ENCODE measurements around the gene WDR37.

The WDR37 gene

GRCh38 chr10:1128649-1129048 is 72.5 kb downstream of the WDR37 start:
- Histone ChIP-seq H3K9ac (ENCODE audit: low read depth, low read length) (no peak overlapping the region), H3K27me3 (ENCODE audit: insufficient read depth, low read length) (no peaks in the 10 kb centered on the region), H3K36me3 (ENCODE audit: insufficient read depth, low read length) (peaks cover 56% of the 10 kb centered on the region), H3K9me3 (ENCODE audit: insufficient read depth, low read depth, low read length) (no peaks in the 10 kb centered on the region), H3K4me1 (ENCODE audit: insufficient read depth, low read length) (no peaks in the 10 kb centered on the region), H3K27ac (ENCODE audit: low read depth, low read length) (no peak overlapping the region), H3K4me3 (ENCODE audit: low read length) (no peak overlapping the region)
- WGBS: 97% methylated on average over 21 of the region's 21 CpGs

GRCh38 chr10:1130226-1130625 is 74.0 kb downstream of the WDR37 start:
- no peaks in the 10 kb centered on the region for H3K4me1 ChIP-seq (ENCODE audit: insufficient read depth, low read length)
- 96% methylated on average over 10 of the region's 10 CpGs for WGBS

GRCh38 chr10:1130995-1131790 is 75.0 kb downstream of the WDR37 start:
- no peak overlapping the region for H3K4me3 ChIP-seq (ENCODE audit: low read length)

More at GRCh38 chr10:1130226-1130625, 74.0 kb downstream of the WDR37 start:
- Histone ChIP-seq H3K9me3 (ENCODE audit: insufficient read depth, low read depth, low read length) (no peaks in the 10 kb centered on the region), H3K27ac (ENCODE audit: low read depth, low read length) (no peak overlapping the region), H3K9ac (ENCODE audit: low read depth, low read length) (no peak overlapping the region), H3K36me3 (ENCODE audit: insufficient read depth, low read length) (peaks cover 43% of the 10 kb centered on the region), H3K27me3 (ENCODE audit: insufficient read depth, low read length) (no peaks in the 10 kb centered on the region), H3K4me3 (ENCODE audit: low read length) (no peak overlapping the region)

GRCh38 chr10:1132584-1132983 is 76.4 kb downstream of the WDR37 start:
- H3K36me3 ChIP-seq (ENCODE audit: insufficient read depth, low read length): peaks cover 32% of the 10 kb centered on the region
- no peaks in the 10 kb centered on the region for H3K4me1 ChIP-seq (ENCODE audit: insufficient read depth, low read length)
- H3K9ac ChIP-seq (ENCODE audit: low read depth, low read length): no peak overlapping the region
- no peak overlapping the region for H3K27ac ChIP-seq (ENCODE audit: low read depth, low read length)
- no peaks in the 10 kb centered on the region for H3K27me3 ChIP-seq (ENCODE audit: insufficient read depth, low read length)
- H3K9me3 ChIP-seq (ENCODE audit: insufficient read depth, low read depth, low read length): no peaks in the 10 kb centered on the region
- no peak overlapping the region for H3K4me3 ChIP-seq (ENCODE audit: low read length)
- WGBS: 93% methylated on average over 10 of the region's 10 CpGs

More at GRCh38 chr10:1130995-1131790, 75.0 kb downstream of the WDR37 start:
- no peaks in the 10 kb centered on the region for H3K9me3 ChIP-seq (ENCODE audit: insufficient read depth, low read depth, low read length)
- H3K9ac ChIP-seq (ENCODE audit: low read depth, low read length): no peak overlapping the region
- no peaks in the 10 kb centered on the region for H3K27me3 ChIP-seq (ENCODE audit: insufficient read depth, low read length)
- H3K4me1 ChIP-seq (ENCODE audit: insufficient read depth, low read length): no peaks in the 10 kb centered on the region
- peaks cover 38% of the 10 kb centered on the region for H3K36me3 ChIP-seq (ENCODE audit: insufficient read depth, low read length)
- H3K27ac ChIP-seq (ENCODE audit: low read depth, low read length): no peak overlapping the region
- 91% methylated on average over 12 of the region's 12 CpGs for whole genome bisulfite sequencing

- H3K4me1 ChIP-seq (ENCODE audit: insufficient read depth, low read length): no peaks in the 10 kb centered on the region
- 0 out of 2 replicates have a peak, but pooled peaks cover 2% of the 10 kb centered on the region for H3K9me3 ChIP-seq (ENCODE audit: insufficient read depth, low read depth, low read length)
- no peak overlapping the region for H3K9ac ChIP-seq (ENCODE audit: low read depth, low read length)
- H3K27me3 ChIP-seq (ENCODE audit: insufficient read depth, low read length): no peaks in the 10 kb centered on the region
- no peak overlapping the region for H3K4me3 ChIP-seq (ENCODE audit: low read length)
- no peak overlapping the region for H3K27ac ChIP-seq (ENCODE audit: low read depth, low read length)
- peaks cover 25% of the 10 kb centered on the region for H3K36me3 ChIP-seq (ENCODE audit: insufficient read depth, low read length)
- 91% methylated on average over 3 of the region's 3 CpGs for WGBS
These were observed 77.4 kb downstream of the WDR37 start for GRCh38 chr10:1133495-1134045.

- no CpG with 5 or more reads among the region's 2 CpGs for WGBS
- H3K36me3 ChIP-seq (ENCODE audit: insufficient read depth, low read length): peaks cover 21% of the 10 kb centered on the region
- 0 out of 2 replicates have a peak, but pooled peaks cover 2% of the 10 kb centered on the region for H3K9me3 ChIP-seq (ENCODE audit: insufficient read depth, low read depth, low read length)
These were observed 78.0 kb downstream of the WDR37 start for GRCh38 chr10:1134156-1134555.

GRCh38 chr10:1136268-1136667 is 80.1 kb downstream of the WDR37 start:
- Histone ChIP-seq H3K4me1 (ENCODE audit: insufficient read depth, low read length) (no peaks in the 10 kb centered on the region), H3K9ac (ENCODE audit: low read depth, low read length) (no peak overlapping the region), H3K36me3 (ENCODE audit: insufficient read depth, low read length) (no peaks in the 10 kb centered on the region), H3K27ac (ENCODE audit: low read depth, low read length) (no peak overlapping the region), H3K27me3 (ENCODE audit: insufficient read depth, low read length) (no peaks in the 10 kb centered on the region), H3K4me3 (ENCODE audit: low read length) (no peak overlapping the region), H3K9me3 (ENCODE audit: insufficient read depth, low read depth, low read length) (0 out of 2 replicates have a peak, but pooled peaks cover 2% of the 10 kb centered on the region)

More at GRCh38 chr10:1134156-1134555, 78.0 kb downstream of the WDR37 start:
- Histone ChIP-seq H3K4me1 (ENCODE audit: insufficient read depth, low read length) (no peaks in the 10 kb centered on the region), H3K27ac (ENCODE audit: low read depth, low read length) (no peak overlapping the region), H3K4me3 (ENCODE audit: low read length) (no peak overlapping the region), H3K27me3 (ENCODE audit: insufficient read depth, low read length) (no peaks in the 10 kb centered on the region), H3K9ac (ENCODE audit: low read depth, low read length) (no peak overlapping the region)

GRCh38 chr10:1137499-1138163 is 81.4 kb downstream of the WDR37 start:
- 0 out of 2 replicates have a peak, but pooled peaks cover 2% of the 10 kb centered on the region for H3K9me3 ChIP-seq (ENCODE audit: insufficient read depth, low read depth, low read length)
- no peaks in the 10 kb centered on the region for H3K36me3 ChIP-seq (ENCODE audit: insufficient read depth, low read length)
- no peak overlapping the region for H3K27ac ChIP-seq (ENCODE audit: low read depth, low read length)
- no peak overlapping the region for H3K9ac ChIP-seq (ENCODE audit: low read depth, low read length)
- WGBS: 89% methylated on average over 10 of the region's 10 CpGs
- H3K4me1 ChIP-seq (ENCODE audit: insufficient read depth, low read length): no peaks in the 10 kb centered on the region
- H3K27me3 ChIP-seq (ENCODE audit: insufficient read depth, low read length): no peaks in the 10 kb centered on the region
- H3K4me3 ChIP-seq (ENCODE audit: low read length): no peak overlapping the region

GRCh38 chr10:1138529-1138928 is 82.3 kb downstream of the WDR37 start:
- 96% methylated on average over 1 of the region's 1 CpG for WGBS
- H3K9me3 ChIP-seq (ENCODE audit: insufficient read depth, low read depth, low read length): 0 out of 2 replicates have a peak, but pooled peaks cover 2% of the 10 kb centered on the region
- no peaks in the 10 kb centered on the region for H3K27me3 ChIP-seq (ENCODE audit: insufficient read depth, low read length)
- H3K9ac ChIP-seq (ENCODE audit: low read depth, low read length): no peak overlapping the region
- no peak overlapping the region for H3K4me3 ChIP-seq (ENCODE audit: low read length)
- H3K27ac ChIP-seq (ENCODE audit: low read depth, low read length): no peak overlapping the region
- H3K4me1 ChIP-seq (ENCODE audit: insufficient read depth, low read length): no peaks in the 10 kb centered on the region
- no peaks in the 10 kb centered on the region for H3K36me3 ChIP-seq (ENCODE audit: insufficient read depth, low read length)

- no peak overlapping the region for H3K9ac ChIP-seq (ENCODE audit: low read depth, low read length)
- H3K9me3 ChIP-seq (ENCODE audit: insufficient read depth, low read depth, low read length): peaks cover 11% of the 10 kb centered on the region; the same call in 1 of the 2 replicates
- no peak overlapping the region for H3K27ac ChIP-seq (ENCODE audit: low read depth, low read length)
- no peaks in the 10 kb centered on the region for H3K36me3 ChIP-seq (ENCODE audit: insufficient read depth, low read length)
- 84% methylated on average over 7 of the region's 7 CpGs for WGBS
- H3K4me1 ChIP-seq (ENCODE audit: insufficient read depth, low read length): no peaks in the 10 kb centered on the region
- H3K4me3 ChIP-seq (ENCODE audit: low read length): no peak overlapping the region
- H3K27me3 ChIP-seq (ENCODE audit: insufficient read depth, low read length): no peaks in the 10 kb centered on the region
These were observed 85.1 kb downstream of the WDR37 start for GRCh38 chr10:1141261-1141660.

- Histone ChIP-seq H3K27me3 (ENCODE audit: insufficient read depth, low read length) (no peaks in the 10 kb centered on the region), H3K4me1 (ENCODE audit: insufficient read depth, low read length) (no peaks in the 10 kb centered on the region), H3K9ac (ENCODE audit: low read depth, low read length) (no peak overlapping the region), H3K36me3 (ENCODE audit: insufficient read depth, low read length) (no peaks in the 10 kb centered on the region), H3K9me3 (ENCODE audit: insufficient read depth, low read depth, low read length) (peaks cover 11% of the 10 kb centered on the region; the same call in 1 of the 2 replicates), H3K27ac (ENCODE audit: low read depth, low read length) (no peak overlapping the region), H3K4me3 (ENCODE audit: low read length) (no peak overlapping the region)
- WGBS: 94% methylated on average over 11 of the region's 11 CpGs
These were observed 85.5 kb downstream of the WDR37 start for GRCh38 chr10:1141701-1142100.

Measured in HUES64 (cell line).